CD14-positive monocyte (primary cell): Measurements from ENCODE around the gene POLR2J. TPM values are rescaled to one million over a fixed set of nuclear protein-coding genes. Genes with fewer than 3 reads are reported as not detected.

Source experiments
- DNase-seq, 3 donors: peaks; one replicate each; pipeline ENCODE4 v3.0.0-alpha.2; 2011 to 2022
- H2AFZ ChIP-seq: 2 replicates; pipeline ENCODE4 v1.6.0; 2012; ENCODE audit warnings: mild to moderate bottlenecking, low read depth, low read length, inconsistent platforms; ENCODE audit not compliant: insufficient read depth, poor library complexity, severe bottlenecking
- H3K27ac ChIP-seq, 2 donors: 1 replicate in 1 of 2; 2 replicates in 1 of 2; pipeline ENCODE4 v1.5.1; 2012 to 2013; ENCODE audit warnings: low read length in 2 of 2, control low read depth in 1 of 2, inconsistent platforms in 1 of 2, low read depth in 1 of 2, mild to moderate bottlenecking in 1 of 2
- H3K27me3 ChIP-seq, 2 donors: one replicate each; pipeline versions ENCODE4 v1.6.0 to v1.6.1; 2011 to 2013; ENCODE audit warnings: low read length in 2 of 2; ENCODE audit not compliant: control insufficient read depth in 2 of 2, insufficient read depth in 2 of 2
- H3K36me3 ChIP-seq, 2 donors: replicated peaks in 1 of 2; 1 replicate in 1 of 2; 2 replicates in 1 of 2; pipeline versions ENCODE4 v1.5.1 to v1.6.1; 2012 to 2013; ENCODE audit warnings: low read length in 2 of 2, control low read depth in 1 of 2, inconsistent platforms in 1 of 2, mild to moderate bottlenecking in 1 of 2; ENCODE audit not compliant: insufficient read depth in 2 of 2, control insufficient read depth in 1 of 2
- H3K4me1 ChIP-seq, 2 donors: 1 replicate in 1 of 2; 2 replicates in 1 of 2; pipeline versions ENCODE4 v1.5.1 to v1.6.1; 2012 to 2013; ENCODE audit warnings: low read length in 2 of 2, control low read depth in 1 of 2, inconsistent platforms in 1 of 2, mild to moderate bottlenecking in 1 of 2, moderate library complexity in 1 of 2; ENCODE audit not compliant: insufficient read depth in 2 of 2, control insufficient read depth in 1 of 2
- H3K4me2 ChIP-seq: replicated peaks from 2 replicates; pipeline ENCODE3; 2012; ENCODE audit warnings: low read length, moderate library complexity, mild to moderate bottlenecking; ENCODE audit not compliant: poor library complexity, severe bottlenecking; ENCODE audit errors: extremely low read depth
- H3K4me3 ChIP-seq, 3 experiments: fragments of 200-600 bp in 1 of 3; sonication (generic) in 1 of 3; replicated peaks in 1 of 3; 1 replicate in 2 of 3; 2 replicates in 1 of 3; pipeline ENCODE4 v1.5.1; 2011 to 2013; ENCODE audit warnings: low read length in 3 of 3, mild to moderate bottlenecking in 3 of 3, control low read depth in 2 of 3, low read depth in 2 of 3, inconsistent platforms in 1 of 3, moderate library complexity in 1 of 3
- H3K79me2 ChIP-seq: 2 replicates; pipeline ENCODE4 v1.6.0; 2012; ENCODE audit warnings: mild to moderate bottlenecking, control low read depth, inconsistent platforms, low read length, moderate library complexity; ENCODE audit not compliant: insufficient read depth
- H3K9ac ChIP-seq: 2 replicates; pipeline ENCODE4 v1.6.0; 2017; ENCODE audit warnings: low read length, mild to moderate bottlenecking; ENCODE audit not compliant: insufficient read depth, poor library complexity, severe bottlenecking
- H3K9me3 ChIP-seq, 2 donors: replicated peaks in 1 of 2; 1 replicate in 1 of 2; 2 replicates in 1 of 2; pipeline versions ENCODE4 v1.5.1 to v1.6.1; 2012 to 2013; ENCODE audit warnings: low read length in 2 of 2, control low read depth in 1 of 2; ENCODE audit not compliant: control insufficient read depth in 1 of 2, insufficient read depth in 1 of 2
- H4K20me1 ChIP-seq: 2 replicates; pipeline ENCODE4 v1.6.0; 2012; ENCODE audit warnings: mild to moderate bottlenecking, low read length, control low read depth, moderate library complexity; ENCODE audit not compliant: insufficient read depth
- H3K27ac Mint-ChIP-seq, 7 donors: one replicate each; pipeline ENCODE4 v1.8.0; 2020; ENCODE audit warnings: mild to moderate bottlenecking in 7 of 7, mixed read lengths in 7 of 7, moderate library complexity in 6 of 7, inconsistent platforms in 2 of 7
- H3K27me3 Mint-ChIP-seq, 3 donors: one replicate each; pipeline ENCODE4 v1.8.0; 2021 to 2022; ENCODE audit warnings: low read depth in 3 of 3, mild to moderate bottlenecking in 3 of 3, mixed read lengths in 3 of 3, moderate library complexity in 3 of 3, inconsistent platforms in 1 of 3
- H3K36me3 Mint-ChIP-seq, 2 donors: one replicate each; pipeline ENCODE4 v1.8.0; 2020; ENCODE audit warnings: mixed read lengths in 2 of 2, inconsistent platforms in 1 of 2, mild to moderate bottlenecking in 1 of 2
- H3K4me1 Mint-ChIP-seq: one replicate; pipeline ENCODE4 v1.8.0; 2020; ENCODE audit warnings: mild to moderate bottlenecking, mixed read lengths
- H3K4me3 Mint-ChIP-seq, 2 donors: one replicate each; pipeline ENCODE4 v1.8.0; 2020; ENCODE audit warnings: mild to moderate bottlenecking in 2 of 2, mixed read lengths in 2 of 2, moderate library complexity in 1 of 2
- H3K9me3 Mint-ChIP-seq, 7 donors: one replicate each; pipeline ENCODE4 v1.8.0; 2020 to 2022; ENCODE audit warnings: mixed read lengths in 7 of 7, mild to moderate bottlenecking in 6 of 7, moderate library complexity in 6 of 7, inconsistent platforms in 2 of 7
- WGBS: methylation state at CpG from one replicate; pipeline ENCODE4 v1.1.5; 2013; ENCODE audit warnings: missing lambda C conversion rate; ENCODE audit not compliant: insufficient coverage; 5-methylcytosine and 5-hydroxymethylcytosine counted together
- intact Hi-C, 2 donors: fragments of 100-400 bp; cut with micrococcal nuclease; formaldehyde crosslinking; loops; one replicate each; pipeline versions ENCODE4 v1.15.0 to v1.15.1; 2023
- polyA plus RNA-seq, 3 donors: library from polyadenylated mRNA; depleted of rRNA in 1 of 3; unstranded in 2 of 3; stranded (reverse) in 1 of 3; fragments of 300-500 nt in 2 of 3; fragments of >200 nt in 1 of 3; fragmentation: Illumina TruSeq in 2 of 3; gene quantifications; 1 replicate in 2 of 3; 2 replicates in 1 of 3; pipeline ENCODE4 v1.2.3, GENCODE V29; 2012 to 2021
- TF ChIP-seq, protein P1 (sequence below): fragments of 200-600 bp; IDR thresholded peaks from one replicate; pipeline ENCODE4 v1.8.0; 2022; ENCODE audit warnings: antibody characterized with exemption, mild to moderate bottlenecking

POLR2J gene
- polyA plus RNA-seq, 3 donors: 65.7 to 104 (median 85.0) TPM

DNA sequence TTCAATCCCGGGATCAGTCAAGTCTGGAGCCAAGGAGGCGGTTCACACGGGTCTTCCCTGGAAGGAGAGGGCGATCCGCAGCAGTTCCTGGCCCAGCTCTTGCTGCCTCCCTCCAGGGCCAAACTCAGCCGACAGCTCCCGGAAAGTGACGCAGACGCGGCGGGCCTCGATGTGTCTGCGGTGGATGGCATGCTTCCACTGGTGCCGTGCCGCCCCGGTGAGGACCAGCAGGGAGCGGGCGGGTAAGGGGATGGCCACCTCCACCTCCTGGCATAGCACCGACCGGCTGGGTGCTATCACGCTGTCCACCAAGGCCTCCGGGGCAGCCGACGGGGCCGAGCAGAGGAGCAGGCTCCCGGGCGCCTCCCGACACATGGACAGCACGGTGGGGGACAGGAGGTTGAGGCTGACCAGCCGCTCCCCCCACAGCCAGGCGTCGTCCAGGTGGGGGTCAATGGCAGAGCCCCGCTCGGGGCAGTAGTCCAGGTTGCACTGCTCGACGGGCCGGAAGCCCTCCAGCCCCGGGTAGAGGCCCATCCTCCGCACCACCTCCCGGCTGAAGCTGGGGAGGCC, 21.3 kb downstream of the POLR2J start:
- WGBS: 95% methylated on average over 27 of the region's 40 CpGs
- Histone ChIP-seq H3K9ac (no peak overlapping the region), H3K4me2 (no peak overlapping the region), H3K9me3 (no peaks in the 10 kb centered on the region), H3K79me2 (peaks cover 7% of the 10 kb centered on the region), H3K27ac (no peak overlapping the region), H3K36me3 (peaks cover 33 to 44% of the 10 kb centered on the region in 2 donors), H4K20me1 (no peaks in the 10 kb centered on the region), H3K4me1 (no peaks in the 10 kb centered on the region), H3K4me3 (no peak overlapping the region), H2AFZ (no peak overlapping the region), H3K27me3 (no peaks in the 10 kb centered on the region)
- intact Hi-C loops: loop anchor here in 1 of 2 donors (10.0 kb wide), 1 partner anchor 173 kb away; the partner anchor contains the start of gene SH2B2
- Mint-ChIP-seq H3K27me3 (no peaks in the 10 kb centered on the region), H3K4me1 (peaks cover under 1% of the 10 kb centered on the region), H3K36me3 (peaks cover 26 to 58% of the 10 kb centered on the region in 2 donors), H3K4me3 (no peak overlapping the region), H3K9me3 (no peaks in the 10 kb centered on the region), H3K27ac (no peak overlapping the region)
- no peak for DNase-seq
- TF ChIP-seq, protein P1, sequence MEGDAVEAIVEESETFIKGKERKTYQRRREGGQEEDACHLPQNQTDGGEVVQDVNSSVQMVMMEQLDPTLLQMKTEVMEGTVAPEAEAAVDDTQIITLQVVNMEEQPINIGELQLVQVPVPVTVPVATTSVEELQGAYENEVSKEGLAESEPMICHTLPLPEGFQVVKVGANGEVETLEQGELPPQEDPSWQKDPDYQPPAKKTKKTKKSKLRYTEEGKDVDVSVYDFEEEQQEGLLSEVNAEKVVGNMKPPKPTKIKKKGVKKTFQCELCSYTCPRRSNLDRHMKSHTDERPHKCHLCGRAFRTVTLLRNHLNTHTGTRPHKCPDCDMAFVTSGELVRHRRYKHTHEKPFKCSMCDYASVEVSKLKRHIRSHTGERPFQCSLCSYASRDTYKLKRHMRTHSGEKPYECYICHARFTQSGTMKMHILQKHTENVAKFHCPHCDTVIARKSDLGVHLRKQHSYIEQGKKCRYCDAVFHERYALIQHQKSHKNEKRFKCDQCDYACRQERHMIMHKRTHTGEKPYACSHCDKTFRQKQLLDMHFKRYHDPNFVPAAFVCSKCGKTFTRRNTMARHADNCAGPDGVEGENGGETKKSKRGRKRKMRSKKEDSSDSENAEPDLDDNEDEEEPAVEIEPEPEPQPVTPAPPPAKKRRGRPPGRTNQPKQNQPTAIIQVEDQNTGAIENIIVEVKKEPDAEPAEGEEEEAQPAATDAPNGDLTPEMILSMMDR: no peak

DNA sequence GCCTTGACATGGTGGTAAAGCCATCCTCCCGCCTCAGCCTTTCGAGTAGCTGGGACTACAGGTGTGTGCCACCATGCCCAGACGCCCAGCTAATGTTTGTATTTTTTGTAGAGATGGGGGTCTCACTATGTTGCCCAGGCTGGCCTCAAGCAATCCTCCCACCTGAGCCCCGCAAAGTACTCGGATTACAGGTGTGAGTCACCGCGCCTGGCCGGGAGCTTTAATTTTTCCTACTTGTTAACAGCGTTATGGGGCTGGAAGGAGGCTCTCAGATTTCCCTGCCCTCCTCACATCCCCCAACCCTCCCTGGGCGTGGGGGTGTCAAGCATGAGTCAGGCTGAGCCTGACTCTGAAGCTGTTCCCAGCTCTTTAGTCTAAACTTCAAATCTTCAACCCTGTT, 22.4 kb downstream of the POLR2J start:
- H3K27me3 Mint-ChIP-seq: no peaks in the 10 kb centered on the region
- Histone ChIP-seq H3K4me3 (no peak overlapping the region), H3K4me2 (no peak overlapping the region), H3K27me3 (no peaks in the 10 kb centered on the region), H4K20me1 (no peaks in the 10 kb centered on the region), H3K4me1 (no peaks in the 10 kb centered on the region), H3K9ac (no peak overlapping the region), H2AFZ (no peak overlapping the region), H3K79me2 (no peaks in the 10 kb centered on the region), H3K27ac (no peak overlapping the region), H3K9me3 (no peaks in the 10 kb centered on the region), H3K36me3 (peaks cover 33 to 44% of the 10 kb centered on the region in 2 donors)
- no peaks in the 10 kb centered on the region for H3K9me3 Mint-ChIP-seq
- H3K4me3 Mint-ChIP-seq: no peak overlapping the region
- no peaks in the 10 kb centered on the region for H3K4me1 Mint-ChIP-seq
- intact Hi-C loops: loop anchor here in 1 of 2 donors (10.0 kb wide), 1 partner anchor 172 kb away; the partner anchor contains the start of gene SH2B2
- peak overlapping the region in 1 of 7 donors; percentile 44 for H3K27ac Mint-ChIP-seq
- WGBS: 100% methylated on average over 2 of the region's 10 CpGs
- H3K36me3 Mint-ChIP-seq: peaks cover 26 to 51% of the 10 kb centered on the region in 2 donors
- DNase-seq: no peak
- TF ChIP-seq, protein P1: no peak
